Stimulated activated CD8-positive, alpha-beta memory T cell treated with anti-CD3 and anti-CD28 coated beads, Interleukin-7, amount 100 ng/mL, for 1 hour (primary cell): ENCODE results near the gene PRR20C.
"Not testable (repeated sequence)": the region's sequence is repeated elsewhere in the genome, so short reads cannot be mapped to it uniquely, and the experiment has no call there.

Experiments used
- DNase-seq, 2 donors: peaks; one replicate each; pipeline ENCODE4 v3.0.0-alpha.2; 2020; ENCODE audit warnings: low read depth in 2 of 2

The PRR20C gene

DNA sequence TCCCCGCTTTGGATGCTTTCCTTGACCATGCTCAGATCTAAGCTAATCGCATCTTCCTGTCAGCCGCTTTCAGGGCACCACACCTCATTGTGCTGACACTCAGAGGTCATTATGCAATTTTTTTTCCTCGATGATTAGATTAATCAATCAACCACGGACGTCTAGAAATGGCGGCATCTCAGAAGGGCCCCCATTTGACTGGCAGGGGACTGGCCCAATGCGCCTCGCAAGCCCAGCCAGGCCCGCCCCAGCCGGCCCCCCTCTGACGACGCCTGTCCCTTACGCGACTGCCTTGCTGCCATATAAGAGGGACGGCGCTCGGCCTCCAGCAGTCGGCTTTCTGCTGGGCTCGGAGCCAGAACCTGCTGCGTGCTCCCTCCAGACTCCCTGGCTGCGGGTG lies at the start of gene PRR20C:
Gene PRR20C (plus strand): TSS at position 301 of the 400 bp plus-strand sequence. CDS start 387 bp downstream, outside the sequence.
- DNase-seq, result not testable (repeated sequence)

DNA sequence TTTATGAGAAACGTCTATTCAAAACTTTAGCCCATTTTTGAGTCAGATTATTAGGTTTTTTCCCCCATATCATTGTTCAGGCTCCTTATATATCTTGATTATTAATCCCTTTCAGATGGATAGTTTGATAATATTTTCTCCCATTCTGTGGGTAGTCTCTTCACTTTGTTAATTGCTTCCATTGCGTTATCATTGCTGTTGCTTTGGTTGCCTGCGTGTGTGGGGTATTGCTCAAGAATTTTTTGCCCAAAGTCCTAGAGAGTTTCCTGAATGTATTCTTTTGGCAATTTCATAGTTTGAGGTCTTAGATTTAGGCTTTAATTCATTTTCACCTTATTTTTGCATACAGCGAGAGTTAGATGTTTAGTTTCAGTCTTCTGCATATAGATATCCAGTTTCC lies 38.9 kb upstream of the PRR20C start:
- no peak for DNase-seq

DNA sequence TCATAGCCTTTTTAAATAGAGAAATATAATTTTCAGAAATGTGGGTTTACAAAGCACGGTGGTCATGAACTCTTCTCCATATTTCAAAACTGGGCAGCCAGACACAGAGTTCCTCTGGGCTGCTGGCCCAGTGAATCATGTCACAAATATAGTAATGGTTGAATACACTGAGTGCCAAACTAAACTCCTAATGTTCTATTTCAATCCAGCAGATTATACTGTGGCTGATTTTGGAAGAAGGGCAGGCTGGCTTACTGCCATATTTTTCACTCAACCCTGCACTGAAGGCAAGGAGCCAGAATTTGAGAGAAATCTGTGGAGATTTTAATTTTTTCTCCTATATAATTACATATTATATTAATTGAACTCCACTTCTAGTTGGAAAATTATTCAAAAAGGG lies 30.2 kb upstream of the PRR20C start:
- no peak for DNase-seq

DNA sequence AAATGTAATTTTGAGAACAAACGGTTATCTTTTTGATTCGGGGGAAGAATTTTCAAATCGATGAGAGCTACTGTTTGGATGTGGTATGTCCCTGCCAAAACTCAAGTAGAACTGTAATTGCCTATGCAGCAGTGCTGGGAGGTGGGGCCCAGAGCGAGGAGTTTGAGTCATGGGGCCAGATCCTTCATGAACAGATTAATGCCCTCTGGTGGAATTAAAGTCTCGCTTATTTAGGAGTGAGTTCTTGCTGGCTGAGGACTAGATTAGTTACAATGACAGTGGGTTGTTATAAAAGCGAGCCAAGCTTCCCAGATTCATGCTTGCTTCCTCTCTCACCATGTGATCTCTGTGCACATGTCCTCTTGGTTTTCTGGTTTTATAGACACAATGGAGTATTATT lies 25.0 kb upstream of the PRR20C start:
- DNase-seq, result no peak

DNA sequence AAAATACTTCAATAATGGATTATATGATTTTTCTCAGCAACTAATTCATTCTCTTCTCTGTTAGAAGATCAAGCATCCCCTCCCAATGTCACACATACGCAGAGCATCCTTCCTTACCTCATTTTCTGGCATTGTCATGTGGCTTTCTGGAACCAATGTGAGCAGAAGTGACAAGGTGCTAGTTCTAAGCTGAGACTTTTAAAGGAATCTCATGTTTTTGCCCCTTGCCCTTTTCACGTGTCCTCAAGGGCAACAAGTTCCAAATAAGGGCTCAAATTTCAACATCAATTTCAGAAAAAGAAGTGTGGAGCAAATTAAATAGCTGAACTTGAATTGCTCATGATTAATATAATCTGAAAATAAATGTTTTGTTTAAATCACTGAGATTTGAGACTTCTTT lies 17.8 kb upstream of the PRR20C start:
- DNase-seq, result no peak

DNA sequence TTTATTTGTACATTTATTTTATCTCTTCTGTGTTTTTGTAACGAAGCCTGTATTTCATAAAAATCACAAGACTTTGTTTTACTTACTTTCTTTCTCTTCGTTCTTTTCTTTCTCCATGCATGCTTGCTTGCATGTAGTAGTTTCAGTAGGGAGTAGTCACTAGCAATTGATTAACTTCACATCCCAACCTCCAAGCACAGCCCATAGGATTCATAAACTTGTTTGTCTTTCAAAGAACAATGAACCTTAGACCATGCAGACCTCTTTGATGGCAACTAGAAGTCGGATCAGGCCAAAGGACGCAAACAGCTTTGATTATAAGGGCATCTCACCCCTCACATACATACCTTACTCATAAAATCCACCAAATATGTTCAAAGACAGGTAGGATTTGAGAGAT lies 16.3 kb upstream of the PRR20C start:
- DNase-seq, result no peak

DNA sequence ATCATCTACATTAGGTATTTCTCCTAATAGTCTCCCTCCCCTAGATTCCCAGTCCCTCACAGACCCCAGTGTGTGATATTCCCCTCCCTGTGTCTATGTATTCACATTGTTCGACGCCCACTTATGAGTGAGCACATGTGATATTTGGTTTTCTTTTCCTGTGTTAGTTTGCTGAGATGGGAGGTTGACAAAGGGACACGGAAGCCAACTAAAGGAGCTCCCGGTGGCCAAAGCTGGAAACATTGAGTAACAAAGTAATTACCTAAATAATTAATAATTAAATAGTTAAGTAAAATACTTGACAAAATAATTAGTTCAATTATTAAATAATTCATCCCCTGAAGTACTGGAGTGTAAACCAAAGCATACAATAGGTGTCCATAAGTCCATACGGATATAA lies 14.9 kb upstream of the PRR20C start:
- DNase-seq, result no peak

DNA sequence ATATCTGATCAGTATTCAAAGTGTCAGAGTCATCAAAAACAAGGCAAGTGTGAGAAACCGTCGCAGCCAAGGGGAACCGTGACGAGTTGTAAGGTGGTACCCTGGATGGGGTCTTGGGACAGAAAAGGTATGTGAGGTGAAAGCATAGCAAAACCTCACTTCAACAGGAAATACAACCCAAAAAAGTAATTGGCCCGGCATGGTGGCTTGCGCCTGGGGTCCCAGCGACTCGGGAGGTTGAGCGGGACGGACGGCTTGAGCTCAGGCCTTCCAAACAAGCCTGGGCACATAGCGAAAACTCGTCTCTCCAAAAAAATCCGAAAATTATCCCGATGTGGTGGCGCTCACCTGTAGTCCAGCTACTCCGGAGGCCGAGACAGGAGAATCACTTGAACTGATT lies 14.1 kb upstream of the PRR20C start:
- DNase-seq, result not testable (repeated sequence)

DNA sequence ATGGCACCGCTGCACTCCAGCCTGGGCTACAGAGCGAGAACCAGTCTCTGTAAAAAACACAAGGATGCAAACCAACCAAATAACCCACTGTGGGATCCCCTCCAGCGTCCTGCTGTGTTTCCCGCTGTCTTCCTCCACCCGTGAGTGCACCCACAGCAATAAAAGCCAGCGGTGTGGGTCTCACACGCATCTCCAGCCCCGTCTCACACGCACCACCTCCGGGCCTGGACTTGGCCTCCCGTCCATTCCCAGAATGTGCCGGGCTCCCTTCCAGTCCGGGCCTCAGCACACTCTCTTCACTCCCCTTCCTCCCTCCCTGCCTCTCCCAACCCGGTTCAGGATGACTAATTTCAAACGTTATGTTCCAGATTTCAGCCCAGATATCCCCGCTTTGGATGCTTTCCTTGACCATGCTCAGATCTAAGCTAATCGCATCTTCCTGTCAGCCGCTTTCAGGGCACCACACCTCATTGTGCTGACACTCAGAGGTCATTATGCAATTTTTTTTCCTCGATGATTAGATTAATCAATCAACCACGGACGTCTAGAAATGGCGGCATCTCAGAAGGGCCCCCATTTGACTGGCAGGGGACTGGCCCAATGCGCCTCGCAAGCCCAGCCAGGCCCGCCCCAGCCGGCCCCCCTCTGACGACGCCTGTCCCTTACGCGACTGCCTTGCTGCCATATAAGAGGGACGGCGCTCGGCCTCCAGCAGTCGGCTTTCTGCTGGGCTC lies 13.5 kb upstream of the PRR20C start, which contains the start of gene PRR20A:
Gene PRR20A (plus strand): TSS at position 684 of the 734 bp plus-strand sequence. CDS start 387 bp downstream, outside the sequence.
- DNase-seq, result not testable (repeated sequence)

DNA sequence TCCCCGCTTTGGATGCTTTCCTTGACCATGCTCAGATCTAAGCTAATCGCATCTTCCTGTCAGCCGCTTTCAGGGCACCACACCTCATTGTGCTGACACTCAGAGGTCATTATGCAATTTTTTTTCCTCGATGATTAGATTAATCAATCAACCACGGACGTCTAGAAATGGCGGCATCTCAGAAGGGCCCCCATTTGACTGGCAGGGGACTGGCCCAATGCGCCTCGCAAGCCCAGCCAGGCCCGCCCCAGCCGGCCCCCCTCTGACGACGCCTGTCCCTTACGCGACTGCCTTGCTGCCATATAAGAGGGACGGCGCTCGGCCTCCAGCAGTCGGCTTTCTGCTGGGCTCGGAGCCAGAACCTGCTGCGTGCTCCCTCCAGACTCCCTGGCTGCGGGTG lies 6.7 kb upstream of the PRR20C start, which contains the start of gene PRR20B:
Gene PRR20B (plus strand): TSS at position 301 of the 400 bp plus-strand sequence. CDS start 387 bp downstream, outside the sequence.
- DNase-seq, result not testable (repeated sequence)

DNA sequence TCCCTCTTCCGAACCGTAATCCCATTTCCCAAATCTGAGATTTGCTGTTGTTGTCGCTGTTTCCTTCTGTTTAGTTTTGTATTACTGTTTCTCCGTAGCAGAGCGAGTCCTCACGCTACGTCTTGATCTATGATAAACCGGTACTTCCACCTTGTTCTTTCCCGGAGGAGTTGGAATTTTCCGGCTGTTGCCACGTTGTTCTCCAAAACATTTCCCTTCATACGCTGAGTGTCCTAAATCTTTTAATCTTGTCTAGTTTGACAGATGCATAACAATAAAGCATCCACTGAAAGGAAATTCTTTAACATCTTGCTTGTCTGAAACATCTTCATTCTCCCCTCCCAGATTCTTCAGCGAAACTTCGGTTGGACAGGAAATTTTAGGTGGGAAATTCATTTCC lies 5.8 kb upstream of the PRR20C start:
- not testable (repeated sequence) for DNase-seq

DNA sequence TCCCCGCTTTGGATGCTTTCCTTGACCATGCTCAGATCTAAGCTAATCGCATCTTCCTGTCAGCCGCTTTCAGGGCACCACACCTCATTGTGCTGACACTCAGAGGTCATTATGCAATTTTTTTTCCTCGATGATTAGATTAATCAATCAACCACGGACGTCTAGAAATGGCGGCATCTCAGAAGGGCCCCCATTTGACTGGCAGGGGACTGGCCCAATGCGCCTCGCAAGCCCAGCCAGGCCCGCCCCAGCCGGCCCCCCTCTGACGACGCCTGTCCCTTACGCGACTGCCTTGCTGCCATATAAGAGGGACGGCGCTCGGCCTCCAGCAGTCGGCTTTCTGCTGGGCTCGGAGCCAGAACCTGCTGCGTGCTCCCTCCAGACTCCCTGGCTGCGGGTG lies 6.5 kb downstream of the PRR20C start, which contains the start of gene PRR20D:
Gene PRR20D (plus strand): TSS at position 301 of the 400 bp plus-strand sequence. CDS start 387 bp downstream, outside the sequence.
- DNase-seq, result not testable (repeated sequence)

DNA sequence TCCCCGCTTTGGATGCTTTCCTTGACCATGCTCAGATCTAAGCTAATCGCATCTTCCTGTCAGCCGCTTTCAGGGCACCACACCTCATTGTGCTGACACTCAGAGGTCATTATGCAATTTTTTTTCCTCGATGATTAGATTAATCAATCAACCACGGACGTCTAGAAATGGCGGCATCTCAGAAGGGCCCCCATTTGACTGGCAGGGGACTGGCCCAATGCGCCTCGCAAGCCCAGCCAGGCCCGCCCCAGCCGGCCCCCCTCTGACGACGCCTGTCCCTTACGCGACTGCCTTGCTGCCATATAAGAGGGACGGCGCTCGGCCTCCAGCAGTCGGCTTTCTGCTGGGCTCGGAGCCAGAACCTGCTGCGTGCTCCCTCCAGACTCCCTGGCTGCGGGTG lies 13.0 kb downstream of the PRR20C start, which contains the start of gene PRR20E:
Gene PRR20E (plus strand): TSS at position 301 of the 400 bp plus-strand sequence. CDS start 387 bp downstream, outside the sequence.
- not testable (repeated sequence) for DNase-seq

DNA sequence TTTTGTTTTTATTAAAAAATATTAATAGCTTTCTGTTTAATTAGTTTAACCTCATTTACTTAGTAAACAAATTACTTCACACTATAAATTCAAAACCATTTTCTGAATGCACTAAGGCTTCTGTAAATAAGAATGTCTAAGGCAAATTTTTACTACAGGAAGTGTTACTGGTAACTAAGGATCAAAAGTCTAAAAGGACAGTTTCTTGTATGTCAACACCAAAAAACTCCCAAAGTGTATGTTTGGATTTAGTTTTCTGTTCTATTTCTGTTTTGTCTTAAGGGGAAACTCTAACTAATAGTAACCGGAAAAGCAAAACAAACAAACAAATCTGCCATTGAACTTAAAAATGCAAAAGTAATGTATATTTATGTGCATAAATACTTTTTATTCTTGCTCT lies 37.8 kb downstream of the PRR20C start:
- DNase-seq, result no peak
